ENCODE results near the gene CD53.
"Not testable (repeated sequence)": the region's sequence is repeated elsewhere in the genome, so short reads cannot be mapped to it uniquely, and the experiment has no call there.

Gene CD53

DNA sequence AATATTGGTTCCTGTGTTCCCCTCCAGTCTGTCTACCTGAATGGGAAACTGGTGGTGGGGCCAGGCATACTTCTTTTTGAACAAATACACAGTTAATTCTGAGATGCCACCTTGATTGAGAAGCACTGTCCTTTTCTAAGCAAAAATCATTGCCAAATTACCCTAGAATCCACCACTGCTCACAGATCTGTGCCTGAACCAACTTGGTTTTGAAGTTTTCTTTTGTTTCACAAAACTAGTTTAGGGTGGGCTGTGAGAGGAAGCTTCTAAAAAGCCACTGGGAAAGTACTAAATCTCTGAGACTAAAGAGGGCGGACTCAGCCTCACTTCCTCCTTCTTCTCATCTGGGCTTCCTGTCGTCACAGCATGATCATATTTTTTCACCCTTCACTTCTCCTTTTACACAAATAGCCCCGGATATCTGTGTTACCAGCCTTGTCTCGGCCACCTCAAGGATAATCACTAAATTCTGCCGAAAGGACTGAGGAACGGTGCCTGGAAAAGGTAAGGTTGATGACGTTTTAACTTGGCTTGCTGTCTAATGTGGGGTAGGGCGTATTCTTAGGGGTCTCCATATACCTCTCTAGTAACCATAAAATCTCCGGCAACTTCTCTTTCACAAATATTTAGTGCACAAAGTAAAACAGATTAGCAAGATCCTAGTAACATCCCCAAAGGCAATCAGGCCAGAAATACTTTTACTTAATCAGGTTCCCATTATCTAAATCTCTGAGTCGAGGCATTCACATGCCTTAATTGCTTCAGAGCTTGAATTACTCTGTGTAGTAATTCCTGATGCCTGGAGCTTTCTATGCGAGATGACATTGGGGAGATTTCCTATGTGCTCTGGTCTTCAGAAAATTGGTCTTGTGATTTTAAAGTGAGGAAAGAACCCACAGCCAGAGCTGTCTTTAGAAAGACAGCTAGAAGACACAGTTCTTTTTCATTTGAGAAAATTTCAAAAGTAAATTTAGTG lies at the start of gene CD53:
TSS of gene CD53 (plus strand) at position 404 of the 976 bp plus-strand sequence. CDS start 18,261 bp downstream, outside the sequence.
- H3K27ac ChIP-seq (ENCODE audit: low read length): peak within 1 kb of the TSS; percentile 97
- H3K4me2 ChIP-seq (ENCODE audit: low read length): peak within 1 kb of the TSS; percentile 95

GRCh38 chr1:110824192-110824591 lies 48.8 kb upstream of the CD53 start:
- Histone ChIP-seq H2AFZ (ENCODE audit: low read depth, low read length) (no peak overlapping the region), H3K27me3 (ENCODE audit: low read depth, low read length) (peaks cover 4% of the 10 kb centered on the region; the same call in 1 of the 2 replicates), H3K27ac (ENCODE audit: low read length) (no peak overlapping the region)

More for the DNA sequence above, at the start of gene CD53:
- Histone ChIP-seq H3K27me3 (ENCODE audit: low read depth, low read length) (no peaks in the 10 kb centered on the region), H3K79me2 (ENCODE audit: low read length) (peaks cover 67% of the 10 kb centered on the region), H3K36me3 (replicated peaks; ENCODE audit: low read depth, low read length) (no peaks in the 10 kb centered on the region), H3K4me1 (ENCODE audit: low read length) (peaks cover 56% of the 10 kb centered on the region), H3K9me3 (ENCODE audit: insufficient read depth, low read length) (no peaks in the 10 kb centered on the region), H4K20me1 (ENCODE audit: insufficient read depth, low read length) (peaks cover 32% of the 10 kb centered on the region), H2AFZ (ENCODE audit: low read depth, low read length) (0 out of 2 replicates have a peak within 1 kb of the TSS, but pooled peaks have one; percentile 54), H3K9ac (ENCODE audit: low read length) (peak within 1 kb of the TSS; percentile 92), H3K4me3 (ENCODE audit: low read length) (peak within 1 kb of the TSS; percentile 84)
- TF ChIP-seq, protein P1, sequence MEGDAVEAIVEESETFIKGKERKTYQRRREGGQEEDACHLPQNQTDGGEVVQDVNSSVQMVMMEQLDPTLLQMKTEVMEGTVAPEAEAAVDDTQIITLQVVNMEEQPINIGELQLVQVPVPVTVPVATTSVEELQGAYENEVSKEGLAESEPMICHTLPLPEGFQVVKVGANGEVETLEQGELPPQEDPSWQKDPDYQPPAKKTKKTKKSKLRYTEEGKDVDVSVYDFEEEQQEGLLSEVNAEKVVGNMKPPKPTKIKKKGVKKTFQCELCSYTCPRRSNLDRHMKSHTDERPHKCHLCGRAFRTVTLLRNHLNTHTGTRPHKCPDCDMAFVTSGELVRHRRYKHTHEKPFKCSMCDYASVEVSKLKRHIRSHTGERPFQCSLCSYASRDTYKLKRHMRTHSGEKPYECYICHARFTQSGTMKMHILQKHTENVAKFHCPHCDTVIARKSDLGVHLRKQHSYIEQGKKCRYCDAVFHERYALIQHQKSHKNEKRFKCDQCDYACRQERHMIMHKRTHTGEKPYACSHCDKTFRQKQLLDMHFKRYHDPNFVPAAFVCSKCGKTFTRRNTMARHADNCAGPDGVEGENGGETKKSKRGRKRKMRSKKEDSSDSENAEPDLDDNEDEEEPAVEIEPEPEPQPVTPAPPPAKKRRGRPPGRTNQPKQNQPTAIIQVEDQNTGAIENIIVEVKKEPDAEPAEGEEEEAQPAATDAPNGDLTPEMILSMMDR (IDR thresholded peaks at IDR 0.05; ENCODE audit: low read depth, low read length): no peak
- no peak for TF ChIP-seq EZH2phosphoT487 (IDR thresholded peaks at IDR 0.05; ENCODE audit: low read depth)

DNA sequence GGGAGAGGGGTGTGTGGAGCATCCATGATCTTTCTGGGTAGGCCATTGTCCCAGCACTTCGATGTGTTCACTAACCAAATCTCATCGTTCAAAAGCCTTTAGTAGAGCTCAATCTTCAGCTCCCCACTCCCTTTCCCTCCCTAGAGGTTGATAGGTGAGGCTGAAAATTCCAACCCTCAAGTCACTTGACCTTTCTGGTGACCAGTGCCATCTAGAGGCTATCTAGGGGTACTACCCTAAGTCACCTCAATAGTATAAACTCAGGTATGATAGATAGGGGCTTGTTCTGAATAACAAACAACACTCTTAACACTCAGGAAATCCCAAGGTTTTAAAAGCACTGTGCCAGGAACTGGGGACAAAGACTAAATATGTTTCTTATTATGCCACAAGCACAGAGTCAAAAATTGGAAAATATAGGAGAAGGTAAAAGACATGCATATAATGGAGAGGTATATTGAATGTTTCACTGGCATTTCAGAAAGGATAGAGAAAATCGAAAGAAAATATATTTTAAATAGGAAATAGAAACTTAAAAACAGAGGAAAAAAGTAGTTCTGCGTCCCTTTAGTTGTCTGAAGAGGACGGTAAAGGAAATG lies 42.9 kb upstream of the CD53 start:
- Histone ChIP-seq H3K4me2 (ENCODE audit: low read length) (no peak overlapping the region), H3K27ac (ENCODE audit: low read length) (no peak overlapping the region), H3K4me3 (ENCODE audit: low read length) (no peak overlapping the region), H3K36me3 (replicated peaks; ENCODE audit: low read depth, low read length) (no peaks in the 10 kb centered on the region), H4K20me1 (ENCODE audit: insufficient read depth, low read length) (no peaks in the 10 kb centered on the region), H3K4me1 (ENCODE audit: low read length) (no peaks in the 10 kb centered on the region), H2AFZ (ENCODE audit: low read depth, low read length) (no peak overlapping the region), H3K27me3 (ENCODE audit: low read depth, low read length) (peaks cover 7% of the 10 kb centered on the region), H3K9ac (ENCODE audit: low read length) (no peak overlapping the region), H3K9me3 (ENCODE audit: insufficient read depth, low read length) (no peaks in the 10 kb centered on the region), H3K79me2 (ENCODE audit: low read length) (no peaks in the 10 kb centered on the region)
- TF ChIP-seq EZH2phosphoT487 (IDR thresholded peaks at IDR 0.05; ENCODE audit: low read depth): no peak
- TF ChIP-seq, protein P1 (IDR thresholded peaks at IDR 0.05; ENCODE audit: low read depth, low read length): peak; percentile 67

More at GRCh38 chr1:110824192-110824591, 48.8 kb upstream of the CD53 start:
- no peak for TF ChIP-seq EZH2phosphoT487 (IDR thresholded peaks at IDR 0.05; ENCODE audit: low read depth)
- TF ChIP-seq, protein P1 (IDR thresholded peaks at IDR 0.05; ENCODE audit: low read depth, low read length): no peak
- Histone ChIP-seq H3K9ac (ENCODE audit: low read length) (no peak overlapping the region), H4K20me1 (ENCODE audit: insufficient read depth, low read length) (no peaks in the 10 kb centered on the region), H3K4me3 (ENCODE audit: low read length) (no peak overlapping the region), H3K9me3 (ENCODE audit: insufficient read depth, low read length) (no peaks in the 10 kb centered on the region), H3K79me2 (ENCODE audit: low read length) (no peaks in the 10 kb centered on the region), H3K4me2 (ENCODE audit: low read length) (no peak overlapping the region), H3K4me1 (ENCODE audit: low read length) (no peaks in the 10 kb centered on the region), H3K36me3 (replicated peaks; ENCODE audit: low read depth, low read length) (no peaks in the 10 kb centered on the region)

DNA sequence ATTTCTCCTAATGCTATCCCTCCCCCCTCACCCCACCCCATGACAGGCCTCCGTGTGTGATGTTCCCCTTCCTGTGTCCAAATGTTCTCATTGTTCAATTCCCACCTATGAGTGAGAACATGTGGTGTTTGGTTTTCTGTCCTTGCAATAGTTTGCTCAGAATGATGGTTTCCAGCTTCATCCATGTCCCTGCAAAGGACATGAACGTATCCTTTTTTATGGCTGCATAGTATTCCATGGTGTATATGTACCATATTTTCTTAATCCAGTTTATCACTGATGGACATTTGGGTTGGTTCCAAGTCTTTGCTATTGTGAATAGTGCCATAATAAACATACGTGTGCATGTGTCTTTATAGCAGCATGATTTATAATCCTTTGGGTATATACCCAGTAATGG lies 39.2 kb upstream of the CD53 start:
- H3K4me1 ChIP-seq (ENCODE audit: low read length); H4K20me1 ChIP-seq (ENCODE audit: insufficient read depth, low read length); H3K79me2 ChIP-seq (ENCODE audit: low read length); H3K4me2 ChIP-seq (ENCODE audit: low read length); H3K27me3 ChIP-seq (ENCODE audit: low read depth, low read length); H3K4me3 ChIP-seq (ENCODE audit: low read length); H3K9me3 ChIP-seq (ENCODE audit: insufficient read depth, low read length); H3K36me3 ChIP-seq (replicated peaks; ENCODE audit: low read depth, low read length); H3K9ac ChIP-seq (ENCODE audit: low read length); H3K27ac ChIP-seq (ENCODE audit: low read length); H2AFZ ChIP-seq (ENCODE audit: low read depth, low read length): not testable (repeated sequence)
